ENCODE data around the gene ATG3. TPM values are rescaled to one million over a fixed set of nuclear protein-coding genes. Genes with fewer than 3 reads are reported as not detected.
A peak's percentile ranks its signal among the peaks of the same experiment; 100 is the strongest.
"Not testable (repeated sequence)": the region's sequence is repeated elsewhere in the genome, so short reads cannot be mapped to it uniquely, and the experiment has no call there.

ATG3 gene
- total RNA-seq, 6 experiments from 2014 or later = 19.9 to 57.8 (median 27.1) TPM

DNA sequence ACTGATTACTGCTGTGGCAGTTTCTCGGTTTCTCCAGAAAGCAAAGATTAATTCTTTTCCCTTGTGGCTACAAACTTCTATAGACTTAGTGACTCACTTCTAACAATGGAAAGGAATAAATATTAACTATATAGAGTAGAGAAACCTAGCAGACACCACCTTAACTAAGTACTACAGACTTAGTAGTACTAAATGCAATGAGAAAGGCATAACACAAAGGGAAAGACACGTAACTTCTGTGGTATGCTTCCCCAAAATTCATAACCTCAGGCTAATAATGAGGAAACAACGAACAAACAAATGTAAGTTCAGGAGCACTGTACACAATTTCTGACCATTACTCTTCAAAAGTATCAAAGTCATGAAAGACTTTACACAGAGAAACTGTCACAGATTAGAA lies 31.2 kb downstream of the ATG3 start:
- Histone ChIP-seq H3K36me3 (peaks cover 0 to 54% (median 13%) of the 10 kb centered on the region in 4 donors), H3K9me3 (no peaks in the 10 kb centered on the region), H3K4me1 (no peaks in the 10 kb centered on the region), H3K27me3 (no peaks in the 10 kb centered on the region), H3K27ac (no peak overlapping the region), H3K4me3 (no peak overlapping the region)
- DNase-seq = no peak
- 89% methylated on average over 3 of the region's 3 CpGs for WGBS (ENCODE audit: insufficient coverage, low coverage, low lambda C conversion rate, missing lambda C conversion rate)
- no peak for TF ChIP-seq POLR2A (IDR thresholded peaks at IDR 0.05)
- TF ChIP-seq, protein P1, sequence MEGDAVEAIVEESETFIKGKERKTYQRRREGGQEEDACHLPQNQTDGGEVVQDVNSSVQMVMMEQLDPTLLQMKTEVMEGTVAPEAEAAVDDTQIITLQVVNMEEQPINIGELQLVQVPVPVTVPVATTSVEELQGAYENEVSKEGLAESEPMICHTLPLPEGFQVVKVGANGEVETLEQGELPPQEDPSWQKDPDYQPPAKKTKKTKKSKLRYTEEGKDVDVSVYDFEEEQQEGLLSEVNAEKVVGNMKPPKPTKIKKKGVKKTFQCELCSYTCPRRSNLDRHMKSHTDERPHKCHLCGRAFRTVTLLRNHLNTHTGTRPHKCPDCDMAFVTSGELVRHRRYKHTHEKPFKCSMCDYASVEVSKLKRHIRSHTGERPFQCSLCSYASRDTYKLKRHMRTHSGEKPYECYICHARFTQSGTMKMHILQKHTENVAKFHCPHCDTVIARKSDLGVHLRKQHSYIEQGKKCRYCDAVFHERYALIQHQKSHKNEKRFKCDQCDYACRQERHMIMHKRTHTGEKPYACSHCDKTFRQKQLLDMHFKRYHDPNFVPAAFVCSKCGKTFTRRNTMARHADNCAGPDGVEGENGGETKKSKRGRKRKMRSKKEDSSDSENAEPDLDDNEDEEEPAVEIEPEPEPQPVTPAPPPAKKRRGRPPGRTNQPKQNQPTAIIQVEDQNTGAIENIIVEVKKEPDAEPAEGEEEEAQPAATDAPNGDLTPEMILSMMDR (IDR thresholded peaks at IDR 0.05) = no peak
- intact Hi-C loops (cut with DNase I) = no loop called here
- no peak for ATAC-seq

DNA sequence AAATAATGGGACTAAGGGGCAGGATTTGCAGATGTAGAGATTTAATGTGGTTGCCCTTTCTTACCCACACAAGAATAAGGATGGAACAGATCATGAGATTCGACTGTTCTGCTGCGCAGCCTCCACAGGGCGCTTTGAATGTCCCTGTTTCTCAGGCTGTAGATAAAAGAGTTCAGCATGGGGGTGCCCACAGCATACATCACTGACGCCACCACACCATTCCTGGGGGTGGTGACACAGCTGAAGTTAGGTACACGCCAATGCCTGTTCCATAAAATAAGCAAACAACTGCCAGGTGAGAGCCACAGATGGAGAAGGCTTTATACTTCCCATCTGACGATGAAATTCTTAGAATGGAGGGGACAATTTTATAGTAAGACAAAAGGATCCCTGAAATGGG lies 37.6 kb downstream of the ATG3 start:
- intact Hi-C loops (cut with DNase I); H3K9me3 ChIP-seq; H3K4me1 ChIP-seq: not testable (repeated sequence)

DNA sequence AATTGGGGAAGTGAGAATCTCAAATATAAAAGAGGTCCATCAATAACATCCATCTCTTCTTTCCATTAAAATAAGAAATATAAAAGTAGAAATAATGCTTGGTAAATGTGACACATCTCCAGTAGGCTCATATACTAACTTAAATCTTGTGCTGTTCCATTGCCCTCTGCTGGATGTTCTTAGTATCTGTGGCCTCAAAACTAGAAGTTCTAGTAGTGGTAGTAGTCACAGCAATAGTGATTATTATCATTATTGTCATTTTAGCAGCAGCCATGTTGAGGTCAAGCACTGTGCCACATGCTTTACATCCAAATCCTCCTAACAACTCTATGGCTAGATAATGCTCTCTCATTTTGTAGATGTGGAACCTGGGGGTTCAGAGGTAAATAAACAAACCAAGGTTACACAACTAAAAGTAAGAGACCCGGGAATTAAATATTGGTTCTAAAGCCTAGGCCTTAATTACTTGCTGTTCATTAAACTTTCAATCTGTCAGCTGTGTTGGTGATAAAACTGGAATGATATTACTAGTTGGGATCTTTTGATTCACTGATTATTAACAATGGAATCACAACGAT lies 42.2 kb downstream of the ATG3 start:
- peak; percentile 75 to 87 (median 77) for ATAC-seq
- intact Hi-C loops (cut with DNase I) = no loop called here
- WGBS (ENCODE audit: insufficient coverage, low coverage, low lambda C conversion rate, missing lambda C conversion rate) = 46% methylated on average over 2 of the region's 2 CpGs

More for the DNA sequence above, 37.6 kb downstream of the ATG3 start:
- H3K27me3 ChIP-seq, H3K4me3 ChIP-seq, H3K27ac ChIP-seq, ATAC-seq, DNase-seq: not testable (repeated sequence)
- 91% methylated on average over 5 of the region's 6 CpGs for WGBS (ENCODE audit: insufficient coverage, low coverage, low lambda C conversion rate, missing lambda C conversion rate)
- peaks cover 0 to 10% (median 3%) of the 10 kb centered on the region in 4 donors for H3K36me3 ChIP-seq

DNA sequence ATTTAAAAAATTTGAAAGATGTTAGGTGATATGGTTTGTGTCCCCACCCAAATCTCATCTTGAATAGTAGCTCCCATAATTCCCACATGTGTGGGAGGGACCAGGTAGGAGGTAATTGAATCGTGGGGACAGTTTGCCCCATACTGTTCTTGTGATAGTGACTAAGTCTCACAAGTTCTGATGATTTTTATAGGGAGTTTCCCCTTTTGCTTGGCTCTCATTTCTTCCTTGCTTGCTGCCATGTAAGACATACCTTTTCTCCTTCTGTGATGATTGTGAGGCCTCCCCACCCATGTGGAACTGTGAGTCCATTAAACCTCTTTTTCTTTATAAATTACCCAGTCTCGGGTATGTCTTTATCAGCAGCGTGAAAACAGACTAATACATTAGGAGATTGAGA lies 42.8 kb downstream of the ATG3 start:
- ATAC-seq; H3K4me3 ChIP-seq; H3K36me3 ChIP-seq; DNase-seq; H3K27ac ChIP-seq; H3K27me3 ChIP-seq; H3K4me1 ChIP-seq; intact Hi-C loops (cut with DNase I); H3K9me3 ChIP-seq: not testable (repeated sequence)
- WGBS (ENCODE audit: insufficient coverage, low coverage, low lambda C conversion rate, missing lambda C conversion rate) = 46% methylated on average over 3 of the region's 3 CpGs

More for the DNA sequence above, 42.2 kb downstream of the ATG3 start:
- no peak for TF ChIP-seq POLR2A (IDR thresholded peaks at IDR 0.05)
- TF ChIP-seq, protein P1 (IDR thresholded peaks at IDR 0.05) = peak; percentile 63 to 73 (median 65)
- DNase-seq = no peak
- H3K27me3 ChIP-seq = no peaks in the 10 kb centered on the region
- no peaks in the 10 kb centered on the region for H3K36me3 ChIP-seq
- H3K9me3 ChIP-seq = no peaks in the 10 kb centered on the region
- no peak overlapping the region for H3K27ac ChIP-seq
- no peak overlapping the region for H3K4me3 ChIP-seq
- no peaks in the 10 kb centered on the region for H3K4me1 ChIP-seq

DNA sequence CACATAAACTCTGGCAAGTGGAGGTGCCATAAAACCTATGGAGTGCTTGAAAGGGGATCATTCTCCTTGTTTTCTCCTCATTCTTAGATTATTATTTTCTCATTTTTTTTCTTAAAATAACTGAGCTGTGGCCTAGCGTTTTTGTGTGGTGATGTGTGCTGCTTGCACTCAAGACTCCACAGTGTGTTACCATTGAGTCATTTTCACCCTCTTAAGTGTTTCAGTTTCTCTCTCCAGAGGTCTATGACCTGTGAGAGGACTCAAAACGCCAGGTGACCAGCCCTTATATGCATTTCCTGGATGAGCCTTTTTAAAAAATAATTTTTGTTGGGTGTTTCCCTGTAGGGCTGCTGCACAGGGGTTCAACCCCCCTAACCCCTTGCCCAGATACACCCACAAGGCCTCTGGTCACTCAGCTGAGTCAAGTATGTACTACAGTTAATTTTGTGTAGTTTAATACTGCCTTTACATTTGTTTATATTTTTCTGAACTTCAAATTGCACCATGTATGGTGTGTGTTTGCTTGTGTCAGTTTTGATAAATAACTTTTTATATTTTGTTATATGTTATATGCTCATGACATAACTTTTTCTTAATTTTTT lies 47.1 kb downstream of the ATG3 start:
- TF ChIP-seq, protein P1 (IDR thresholded peaks at IDR 0.05) = no peak
- no peak for TF ChIP-seq POLR2A (IDR thresholded peaks at IDR 0.05)
- intact Hi-C loops (cut with DNase I) = no loop called here
- ATAC-seq = no peak
- Histone ChIP-seq H3K9me3 (no peaks in the 10 kb centered on the region), H3K4me3 (no peak overlapping the region), H3K27me3 (no peaks in the 10 kb centered on the region), H3K36me3 (no peaks in the 10 kb centered on the region), H3K27ac (no peak overlapping the region), H3K4me1 (no peaks in the 10 kb centered on the region)
- no peak for DNase-seq
- WGBS (ENCODE audit: insufficient coverage, low coverage, low lambda C conversion rate, missing lambda C conversion rate) = 40% methylated on average over 2 of the region's 2 CpGs
